Measurements from ENCODE around the gene PRRC2C. TPM values are rescaled to one million over a fixed set of nuclear protein-coding genes. Genes with fewer than 3 reads are reported as not detected.
A peak's percentile ranks its signal among the peaks of the same experiment; 100 is the strongest.

The PRRC2C gene
- polyA plus RNA-seq, 1 of the 3 experiments (the other 2 are of a cell fraction) = 39.9 TPM

GRCh38 chr1:171486048-171486519 lies 754 bp downstream of the PRRC2C start:
- no peak for DNase-seq
- peaks cover 13% of the 10 kb centered on the region for H3F3A ChIP-seq (replicated peaks; ENCODE audit: insufficient read depth)
- peak overlapping the region; percentile 86 for H3K4me2 ChIP-seq
- H3K79me2 ChIP-seq (ENCODE audit: insufficient read depth) = peaks cover 57% of the 10 kb centered on the region
- H4K20me1 ChIP-seq (ENCODE audit: insufficient read depth) = peaks cover 50% of the 10 kb centered on the region
- peak overlapping the region; percentile 74; the same call in 1 of the 2 replicates for H2AFZ ChIP-seq (ENCODE audit: low read depth)
- H3K27me3 ChIP-seq (ENCODE audit: insufficient read depth) = no peaks in the 10 kb centered on the region
- POLR2A ChIA-PET = no interaction called here
- H3K4me3 ChIP-seq (ENCODE audit: low read depth in 2 of 2, low read length in 1 of 2) = peak overlapping the region; percentile 94 to 100
- peaks cover 10 to 11% of the 10 kb centered on the region in 2 experiments for H3K36me3 ChIP-seq (replicated peaks in 1 of 2; ENCODE audit: control insufficient read depth in 1 of 2, insufficient read depth in 2 of 2, low read length in 1 of 2)
- WGBS (ENCODE audit: low lambda C conversion rate) = under 1% methylated on average over 16 of the region's 17 CpGs
- H3K9ac ChIP-seq = peak overlapping the region; percentile 100
- CTCF ChIA-PET = interaction anchor here (1.1 to 2.1 kb wide), 15 partner anchors 8 to 257 kb away, joined by 3 to 16 read pairs (median 4); no protein-coding TSS in a partner anchor
- peak overlapping the region; percentile 97 to 100 for H3K27ac ChIP-seq (ENCODE audit: low read depth in 2 of 2, low read length in 1 of 2)
- no peaks in the 10 kb centered on the region for H3K9me3 ChIP-seq
- no peaks in the 10 kb centered on the region for H3K9me2 ChIP-seq
- no peak for TF ChIP-seq NFIC (IDR thresholded peaks at IDR 0.05; ENCODE audit: borderline replicate concordance)
- no peak for TF ChIP-seq PBX3 (IDR thresholded peaks at IDR 0.05)
- TF ChIP-seq TCF12 (IDR thresholded peaks at IDR 0.05) = no peak; the same call in 1 of the 2 replicates
- no peak for TF ChIP-seq JUND (IDR thresholded peaks at IDR 0.05)
- TF ChIP-seq RAD21 (IDR thresholded peaks at IDR 0.05; ENCODE audit: low read length) = no peak
- TF ChIP-seq TEAD4 (IDR thresholded peaks at IDR 0.05; ENCODE audit: borderline replicate concordance, insufficient read depth) = no peak
- TF ChIP-seq FOXJ3 (CRISPR knock-in tag; IDR thresholded peaks at IDR 0.05) = no peak
- TF ChIP-seq GABPA (IDR thresholded peaks at IDR 0.05; ENCODE audit: low read depth) = peak; percentile 42; the same call in 1 of the 2 replicates
- peaks cover 10 to 15% of the 10 kb centered on the region in 2 experiments; a peak in 3 of 4 replicates for H3K4me1 ChIP-seq (ENCODE audit: control insufficient read depth in 1 of 2, insufficient read depth in 2 of 2, low read depth in 1 of 2, low read length in 1 of 2)

- ChIA-PET POLR2A (no interaction called here), CTCF (no interaction called here)
- peaks cover 57% of the 10 kb centered on the region for H4K20me1 ChIP-seq (ENCODE audit: insufficient read depth)
- TF ChIP-seq FOXJ3 (CRISPR knock-in tag; IDR thresholded peaks at IDR 0.05) = no peak
- no peak for TF ChIP-seq JUND (IDR thresholded peaks at IDR 0.05)
- no peak for TF ChIP-seq NFIC (IDR thresholded peaks at IDR 0.05; ENCODE audit: borderline replicate concordance)
- no peak for TF ChIP-seq ELF1 (IDR thresholded peaks at IDR 0.05)
- TF ChIP-seq TAF1 (IDR thresholded peaks at IDR 0.05; ENCODE audit: borderline replicate concordance, low read depth, low read length) = no peak
- no peak for TF ChIP-seq USF1 (IDR thresholded peaks at IDR 0.05; ENCODE audit: borderline replicate concordance, low read depth)
- no peak for TF ChIP-seq RFX5 (IDR thresholded peaks at IDR 0.05; ENCODE audit: low read length)
- TF ChIP-seq PBX3 (IDR thresholded peaks at IDR 0.05) = no peak
- TF ChIP-seq MXI1 (IDR thresholded peaks at IDR 0.05; ENCODE audit: low read depth, low read length) = no peak
- no peak for TF ChIP-seq RCOR1 (IDR thresholded peaks at IDR 0.05; ENCODE audit: low read length)
- TF ChIP-seq YY1 (IDR thresholded peaks at IDR 0.05; ENCODE audit: low read depth) = no peak
- peak overlapping the region; percentile 94 to 100 for H3K4me3 ChIP-seq (ENCODE audit: low read depth in 2 of 2, low read length in 1 of 2)
- H3K36me3 ChIP-seq (replicated peaks in 1 of 2; ENCODE audit: control insufficient read depth in 1 of 2, insufficient read depth in 2 of 2, low read length in 1 of 2) = peaks cover 10 to 19% of the 10 kb centered on the region in 2 experiments
- H3K4me2 ChIP-seq = peak overlapping the region; percentile 86
- H2AFZ ChIP-seq (ENCODE audit: low read depth) = no peak overlapping the region; the same call in 1 of the 2 replicates
- no peaks in the 10 kb centered on the region for H3K27me3 ChIP-seq (ENCODE audit: insufficient read depth)
- peaks cover 66% of the 10 kb centered on the region for H3K79me2 ChIP-seq (ENCODE audit: insufficient read depth)
- DNase-seq = no peak
- H3K4me1 ChIP-seq (ENCODE audit: control insufficient read depth in 1 of 2, insufficient read depth in 2 of 2, low read depth in 1 of 2, low read length in 1 of 2) = peaks cover 10 to 15% of the 10 kb centered on the region in 2 experiments; a peak in 3 of 4 replicates
- peaks cover 13% of the 10 kb centered on the region for H3F3A ChIP-seq (replicated peaks; ENCODE audit: insufficient read depth)
- peak overlapping the region; percentile 100 for H3K9ac ChIP-seq
- peak overlapping the region in 1 of 2 experiments; percentile 100; a peak in 1 of 4 replicates for H3K27ac ChIP-seq (ENCODE audit: low read depth in 2 of 2, low read length in 1 of 2)
- H3K9me3 ChIP-seq = no peaks in the 10 kb centered on the region
- H3K9me2 ChIP-seq = no peaks in the 10 kb centered on the region
These were observed 1.7 kb downstream of the PRRC2C start for GRCh38 chr1:171487038-171487437.

Measured in SK-N-SH (cell line).